Measurements from ENCODE around the gene VPS37B.

VPS37B gene

GRCh38 chr12:122899887-122900286 lies 4.0 kb upstream of the VPS37B start:
- Histone ChIP-seq H3K4me1 (ENCODE audit: low read length) (peaks cover 16% of the 10 kb centered on the region), H3K79me2 (ENCODE audit: low read length) (no peaks in the 10 kb centered on the region), H3K27me3 (ENCODE audit: low read depth, low read length) (peaks cover 53% of the 10 kb centered on the region), H3K4me2 (ENCODE audit: low read length) (no peak overlapping the region), H4K20me1 (ENCODE audit: insufficient read depth, low read length) (no peaks in the 10 kb centered on the region), H3K36me3 (replicated peaks; ENCODE audit: low read depth, low read length) (no peaks in the 10 kb centered on the region), H3K9me3 (ENCODE audit: insufficient read depth, low read length) (no peaks in the 10 kb centered on the region), H3K27ac (ENCODE audit: low read length) (no peak overlapping the region), H3K9ac (ENCODE audit: low read length) (no peak overlapping the region), H3K4me3 (ENCODE audit: low read length) (no peak overlapping the region), H2AFZ (ENCODE audit: low read depth, low read length) (no peak overlapping the region)
- TF ChIP-seq, protein P1, sequence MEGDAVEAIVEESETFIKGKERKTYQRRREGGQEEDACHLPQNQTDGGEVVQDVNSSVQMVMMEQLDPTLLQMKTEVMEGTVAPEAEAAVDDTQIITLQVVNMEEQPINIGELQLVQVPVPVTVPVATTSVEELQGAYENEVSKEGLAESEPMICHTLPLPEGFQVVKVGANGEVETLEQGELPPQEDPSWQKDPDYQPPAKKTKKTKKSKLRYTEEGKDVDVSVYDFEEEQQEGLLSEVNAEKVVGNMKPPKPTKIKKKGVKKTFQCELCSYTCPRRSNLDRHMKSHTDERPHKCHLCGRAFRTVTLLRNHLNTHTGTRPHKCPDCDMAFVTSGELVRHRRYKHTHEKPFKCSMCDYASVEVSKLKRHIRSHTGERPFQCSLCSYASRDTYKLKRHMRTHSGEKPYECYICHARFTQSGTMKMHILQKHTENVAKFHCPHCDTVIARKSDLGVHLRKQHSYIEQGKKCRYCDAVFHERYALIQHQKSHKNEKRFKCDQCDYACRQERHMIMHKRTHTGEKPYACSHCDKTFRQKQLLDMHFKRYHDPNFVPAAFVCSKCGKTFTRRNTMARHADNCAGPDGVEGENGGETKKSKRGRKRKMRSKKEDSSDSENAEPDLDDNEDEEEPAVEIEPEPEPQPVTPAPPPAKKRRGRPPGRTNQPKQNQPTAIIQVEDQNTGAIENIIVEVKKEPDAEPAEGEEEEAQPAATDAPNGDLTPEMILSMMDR (IDR thresholded peaks at IDR 0.05; ENCODE audit: low read depth, low read length), result no peak
- TF ChIP-seq EZH2phosphoT487 (IDR thresholded peaks at IDR 0.05; ENCODE audit: low read depth), result no peak

- Histone ChIP-seq H3K27me3 (ENCODE audit: low read depth, low read length) (peaks cover 73% of the 10 kb centered on the region), H3K36me3 (replicated peaks; ENCODE audit: low read depth, low read length) (no peaks in the 10 kb centered on the region), H3K9me3 (ENCODE audit: insufficient read depth, low read length) (no peaks in the 10 kb centered on the region), H3K4me3 (ENCODE audit: low read length) (no peak overlapping the region), H3K9ac (ENCODE audit: low read length) (no peak overlapping the region), H3K4me2 (ENCODE audit: low read length) (no peak overlapping the region), H4K20me1 (ENCODE audit: insufficient read depth, low read length) (no peaks in the 10 kb centered on the region), H3K4me1 (ENCODE audit: low read length) (peaks cover 21% of the 10 kb centered on the region), H2AFZ (ENCODE audit: low read depth, low read length) (no peak overlapping the region), H3K79me2 (ENCODE audit: low read length) (no peaks in the 10 kb centered on the region), H3K27ac (ENCODE audit: low read length) (no peak overlapping the region)
- TF ChIP-seq, protein P1 (IDR thresholded peaks at IDR 0.05; ENCODE audit: low read depth, low read length), result no peak
- no peak for TF ChIP-seq EZH2phosphoT487 (IDR thresholded peaks at IDR 0.05; ENCODE audit: low read depth)
Measured at GRCh38 chr12:122896662-122897061, 738 bp upstream of the VPS37B start.

GRCh38 chr12:122895320-122895703 lies 612 bp downstream of the VPS37B start:
- Histone ChIP-seq H3K27ac (ENCODE audit: low read length) (no peak overlapping the region), H3K4me3 (ENCODE audit: low read length) (no peak overlapping the region), H3K79me2 (ENCODE audit: low read length) (no peaks in the 10 kb centered on the region), H3K36me3 (replicated peaks; ENCODE audit: low read depth, low read length) (no peaks in the 10 kb centered on the region), H4K20me1 (ENCODE audit: insufficient read depth, low read length) (no peaks in the 10 kb centered on the region), H2AFZ (ENCODE audit: low read depth, low read length) (no peak overlapping the region), H3K4me2 (ENCODE audit: low read length) (no peak overlapping the region), H3K4me1 (ENCODE audit: low read length) (peaks cover 18% of the 10 kb centered on the region), H3K27me3 (ENCODE audit: low read depth, low read length) (peaks cover 83% of the 10 kb centered on the region), H3K9me3 (ENCODE audit: insufficient read depth, low read length) (no peaks in the 10 kb centered on the region), H3K9ac (ENCODE audit: low read length) (no peak overlapping the region)
- TF ChIP-seq EZH2phosphoT487 (IDR thresholded peaks at IDR 0.05; ENCODE audit: low read depth), result no peak
- TF ChIP-seq, protein P1 (IDR thresholded peaks at IDR 0.05; ENCODE audit: low read depth, low read length), result no peak

DNA sequence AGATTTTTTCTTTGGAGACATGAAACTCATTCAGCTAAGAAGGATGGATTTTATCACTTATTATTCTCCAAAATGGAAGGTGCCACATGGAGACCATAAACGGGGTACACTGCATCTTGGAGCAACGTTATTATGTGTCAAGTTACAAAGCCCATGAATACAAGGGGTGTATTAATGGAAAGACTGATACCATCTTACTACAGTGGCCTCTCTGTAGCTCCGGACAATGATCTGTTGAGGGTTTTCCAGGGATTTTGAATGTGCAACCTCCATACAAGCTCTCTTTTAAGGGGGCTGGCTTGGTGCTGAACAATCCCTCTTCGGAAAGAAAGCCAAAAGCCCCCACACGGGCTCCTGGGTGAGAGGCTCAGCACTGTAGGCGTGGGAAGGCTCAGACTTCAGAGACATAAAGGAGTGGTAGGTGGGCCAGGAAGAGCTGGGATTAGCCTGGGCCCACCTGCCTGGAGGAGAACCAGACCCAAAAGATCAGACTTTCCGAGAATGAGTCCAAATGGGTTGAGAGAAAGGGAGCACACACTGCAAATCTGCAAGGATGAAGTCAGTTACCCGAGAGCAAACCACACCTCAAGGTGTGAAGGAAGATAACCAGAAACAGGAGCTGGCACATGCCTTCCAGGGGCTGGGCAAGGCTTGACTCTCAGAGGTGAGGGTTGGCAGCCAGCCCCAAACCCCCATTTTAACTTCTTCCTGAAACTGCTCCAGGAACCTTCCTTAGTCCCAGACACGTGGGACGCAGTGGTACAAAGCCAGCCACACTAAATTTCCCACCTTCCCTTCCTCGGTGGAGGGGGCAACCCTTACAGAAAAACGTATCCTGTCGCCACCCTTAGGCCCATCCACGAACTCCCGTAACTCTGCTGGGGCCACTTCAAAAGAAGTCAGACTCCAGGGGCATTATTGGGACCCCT lies 1.5 kb downstream of the VPS37B start:
- Histone ChIP-seq H3K4me1 (ENCODE audit: low read length) (peaks cover 18% of the 10 kb centered on the region), H3K9ac (ENCODE audit: low read length) (no peak overlapping the region), H3K4me3 (ENCODE audit: low read length) (no peak overlapping the region), H2AFZ (ENCODE audit: low read depth, low read length) (no peak overlapping the region), H3K27ac (ENCODE audit: low read length) (no peak overlapping the region), H3K79me2 (ENCODE audit: low read length) (no peaks in the 10 kb centered on the region), H3K36me3 (replicated peaks; ENCODE audit: low read depth, low read length) (no peaks in the 10 kb centered on the region), H3K9me3 (ENCODE audit: insufficient read depth, low read length) (no peaks in the 10 kb centered on the region), H3K4me2 (ENCODE audit: low read length) (no peak overlapping the region), H3K27me3 (ENCODE audit: low read depth, low read length) (peaks cover 83% of the 10 kb centered on the region), H4K20me1 (ENCODE audit: insufficient read depth, low read length) (no peaks in the 10 kb centered on the region)
- no peak for TF ChIP-seq EZH2phosphoT487 (IDR thresholded peaks at IDR 0.05; ENCODE audit: low read depth)
- TF ChIP-seq, protein P1 (IDR thresholded peaks at IDR 0.05; ENCODE audit: low read depth, low read length), result no peak
